Activated CD4-positive, CD25-positive, alpha-beta regulatory T cell treated with anti-CD3 and anti-CD28 coated beads, Interleukin-2, amount 50 U/mL, for 24 hours (primary cell): Measurements from ENCODE around the gene ZFAND3.

Source experiments
- ATAC-seq, 2 donors: fragments of 150-1000 bp; cut with Tn5 transposase; one replicate each; pipeline ENCODE4 v1.10.0; 2021; ENCODE audit warnings: mild to moderate bottlenecking in 1 of 2, moderate library complexity in 1 of 2

Gene ZFAND3

GRCh38 chr6:38173909-38174308, 354.4 kb downstream of the ZFAND3 start:
- ATAC-seq = no peak

- no peak for ATAC-seq
Measured at GRCh38 chr6:38174315-38174714, 354.8 kb downstream of the ZFAND3 start.

GRCh38 chr6:38174806-38175495, 355.4 kb downstream of the ZFAND3 start:
- ATAC-seq = no peak

GRCh38 chr6:38175786-38176185, 356.3 kb downstream of the ZFAND3 start:
- no peak for ATAC-seq

- ATAC-seq = no peak
Measured at GRCh38 chr6:38176797-38177751, 357.5 kb downstream of the ZFAND3 start.

GRCh38 chr6:38177882-38178583, 358.5 kb downstream of the ZFAND3 start:
- no peak for ATAC-seq

- ATAC-seq = no peak
Measured at GRCh38 chr6:38178584-38178886, 359.0 kb downstream of the ZFAND3 start.

GRCh38 chr6:38179300-38179699, 359.8 kb downstream of the ZFAND3 start:
- no peak for ATAC-seq

GRCh38 chr6:38179794-38180430, 360.4 kb downstream of the ZFAND3 start:
- no peak for ATAC-seq

- ATAC-seq = no peak
Measured at GRCh38 chr6:38180586-38180985, 361.1 kb downstream of the ZFAND3 start.

GRCh38 chr6:38182426-38182825, 362.9 kb downstream of the ZFAND3 start:
- ATAC-seq = no peak

GRCh38 chr6:38183856-38184584, 364.5 kb downstream of the ZFAND3 start:
- no peak for ATAC-seq

- ATAC-seq = no peak
Measured at GRCh38 chr6:38184585-38185080, 365.1 kb downstream of the ZFAND3 start.

- no peak for ATAC-seq
Measured at GRCh38 chr6:38185244-38185643, 365.7 kb downstream of the ZFAND3 start.

GRCh38 chr6:38185752-38186151, 366.2 kb downstream of the ZFAND3 start:
- no peak for ATAC-seq

- ATAC-seq = no peak
Measured at GRCh38 chr6:38187325-38187724, 367.8 kb downstream of the ZFAND3 start.

- no peak for ATAC-seq
Measured at GRCh38 chr6:38187811-38188590, 368.5 kb downstream of the ZFAND3 start.

- no peak for ATAC-seq
Measured at GRCh38 chr6:38188677-38189335, 369.3 kb downstream of the ZFAND3 start.

- no peak for ATAC-seq
Measured at GRCh38 chr6:38191418-38191817, 371.9 kb downstream of the ZFAND3 start.

- no peak for ATAC-seq
Measured at GRCh38 chr6:38192011-38192410, 372.5 kb downstream of the ZFAND3 start.

GRCh38 chr6:38192487-38192886, 373.0 kb downstream of the ZFAND3 start:
- ATAC-seq = no peak
